Right kidney (tissue), 1 donor: ENCODE data around the gene L1CAM.
A peak's percentile ranks its signal among the peaks of the same experiment; 100 is the strongest.
"Not testable (repeated sequence)": the region's sequence is repeated elsewhere in the genome, so short reads cannot be mapped to it uniquely, and the experiment has no call there.

Source experiments
- DNase-seq: peaks from one replicate; pipeline ENCODE4 v3.0.0-alpha.2; 2016

Gene L1CAM

GRCh38 chrX:153828723-153829548, 57.0 kb downstream of the L1CAM start:
- peak; percentile 45 for DNase-seq

DNA sequence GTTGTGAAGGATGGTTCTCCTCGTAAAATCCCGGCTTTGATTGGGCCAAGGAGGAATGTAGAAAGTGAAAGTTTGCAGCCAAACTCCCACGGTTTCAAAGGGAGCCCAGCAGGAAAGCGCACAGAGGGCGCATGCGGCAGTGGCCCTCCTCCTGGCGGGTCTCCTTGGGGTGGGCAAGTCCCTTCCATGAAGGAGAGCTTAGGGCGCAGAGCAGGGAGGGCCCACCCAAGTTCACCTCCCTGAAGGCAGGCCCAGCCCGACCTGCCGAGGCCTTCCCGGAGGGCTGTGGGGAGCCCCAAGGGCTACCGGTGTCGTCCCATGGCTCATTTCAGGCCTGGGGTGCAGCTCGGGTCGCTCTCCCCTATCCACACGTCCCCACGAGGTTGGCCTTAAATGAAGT, 57.7 kb downstream of the L1CAM start:
- DNase-seq, result no peak

DNA sequence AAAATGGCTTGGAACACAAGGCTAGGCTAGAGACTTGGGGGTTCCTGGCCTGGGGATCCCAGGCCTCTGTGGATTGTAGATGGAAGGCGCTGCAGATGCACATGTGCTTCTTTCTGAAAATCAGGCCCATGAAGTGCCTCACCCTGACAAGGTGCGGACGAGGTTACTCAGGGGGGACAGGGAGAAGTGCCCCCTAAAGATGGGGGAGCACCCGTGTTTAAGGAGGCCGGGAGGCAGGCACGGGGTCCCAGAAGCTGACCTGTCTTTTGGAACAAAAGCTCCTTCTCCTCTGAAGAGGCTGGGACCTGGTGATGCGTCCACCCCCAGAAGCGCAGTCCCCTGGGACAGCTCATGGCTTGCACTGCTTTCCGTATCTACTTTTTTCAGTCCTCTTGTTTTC, 58.1 kb downstream of the L1CAM start:
- DNase-seq, result no peak

DNA sequence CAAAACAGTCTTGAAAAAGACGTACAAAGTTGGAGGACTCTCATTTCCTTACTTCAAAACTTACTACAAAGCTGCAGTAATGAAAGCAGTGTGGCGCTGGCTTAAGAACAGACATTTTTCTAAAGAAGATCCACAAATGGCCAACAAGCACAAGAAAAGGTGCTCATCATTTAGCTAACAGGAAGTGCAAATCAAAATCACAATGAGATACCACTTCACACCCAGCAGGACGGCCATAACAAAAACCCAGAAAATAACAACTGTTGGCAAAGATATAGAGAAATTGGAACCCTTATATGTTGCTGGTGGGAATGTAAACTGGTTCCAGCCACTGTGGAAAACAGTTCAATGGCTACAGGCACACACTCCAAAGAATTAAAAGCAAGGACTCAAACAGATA, 59.0 kb downstream of the L1CAM start:
- DNase-seq, result no peak

DNA sequence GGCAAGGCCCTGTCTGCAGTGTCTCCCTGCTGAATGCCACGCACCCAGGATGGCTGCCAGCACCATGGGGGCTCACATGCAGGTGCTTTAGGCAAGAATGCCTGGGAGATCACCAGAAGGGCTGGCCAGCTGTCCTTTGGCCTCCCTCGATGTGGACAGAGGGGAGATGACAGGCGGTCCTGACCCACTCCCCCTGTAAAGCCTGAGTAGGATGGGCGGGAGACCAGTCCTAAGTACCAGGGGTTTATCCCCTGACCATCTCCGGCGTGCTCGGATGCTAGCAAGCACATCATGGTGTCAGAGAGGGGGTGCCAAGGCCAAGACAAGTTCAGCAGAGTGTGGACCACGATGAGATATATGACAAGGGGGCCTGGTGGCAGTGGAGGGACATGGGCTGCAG, 60.9 kb downstream of the L1CAM start:
- DNase-seq, result no peak

- DNase-seq, result no peak
Observed at GRCh38 chrX:153824348-153824747, 61.6 kb downstream of the L1CAM start.

- DNase-seq, result no peak
Observed at GRCh38 chrX:153821066-153821465, 64.9 kb downstream of the L1CAM start.

DNA sequence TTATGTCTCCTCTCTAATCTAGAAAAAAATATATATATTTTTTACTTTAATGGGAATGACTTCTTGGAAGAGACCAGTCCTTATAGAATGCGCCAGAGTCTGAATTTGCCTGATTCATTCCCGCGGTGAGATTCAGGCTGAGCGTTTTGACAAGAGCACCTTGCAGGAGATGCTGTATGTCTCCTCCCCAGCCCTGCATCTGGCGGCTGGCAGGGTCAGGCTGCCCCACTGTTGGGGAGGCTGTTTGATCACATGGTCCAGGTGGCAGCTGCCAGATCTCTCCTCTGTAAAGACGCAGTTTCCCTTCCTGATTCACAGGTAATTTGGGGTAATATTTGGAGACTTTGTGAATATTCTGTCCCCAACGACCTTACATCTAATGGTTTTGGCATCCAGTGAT, 65.4 kb downstream of the L1CAM start:
- DNase-seq, result no peak

DNA sequence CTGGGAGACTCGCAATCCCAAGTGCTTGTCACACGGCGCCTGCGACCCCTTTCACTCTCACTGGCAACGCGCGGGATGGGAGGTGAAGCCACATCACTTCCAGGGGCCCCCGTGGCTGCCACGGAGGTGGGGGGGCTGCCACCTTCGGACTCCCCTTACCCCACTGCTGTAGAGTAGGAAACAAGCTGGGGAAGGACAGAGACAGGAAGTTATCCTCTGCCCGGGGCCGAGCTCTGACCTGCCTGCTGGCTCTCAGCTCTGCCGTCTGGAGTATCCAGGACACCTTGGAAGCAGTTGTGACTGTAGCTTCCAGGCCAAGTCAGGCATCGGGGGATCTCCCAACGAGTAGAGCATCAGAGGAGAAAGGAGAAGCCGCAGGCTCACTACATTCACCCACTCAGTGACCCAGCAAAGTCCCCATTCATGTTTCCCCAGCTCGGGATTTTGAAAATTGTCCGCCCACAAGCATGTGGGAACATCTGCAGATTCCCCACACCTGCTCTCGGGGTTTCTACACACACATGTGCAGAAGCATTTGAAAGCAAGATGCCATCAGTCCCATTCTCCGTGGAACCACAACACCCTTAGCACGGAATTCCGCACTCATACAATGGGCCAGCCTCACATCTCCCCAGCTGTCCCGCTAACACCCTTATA, 66.5 kb downstream of the L1CAM start:
- DNase-seq, result no peak

DNA sequence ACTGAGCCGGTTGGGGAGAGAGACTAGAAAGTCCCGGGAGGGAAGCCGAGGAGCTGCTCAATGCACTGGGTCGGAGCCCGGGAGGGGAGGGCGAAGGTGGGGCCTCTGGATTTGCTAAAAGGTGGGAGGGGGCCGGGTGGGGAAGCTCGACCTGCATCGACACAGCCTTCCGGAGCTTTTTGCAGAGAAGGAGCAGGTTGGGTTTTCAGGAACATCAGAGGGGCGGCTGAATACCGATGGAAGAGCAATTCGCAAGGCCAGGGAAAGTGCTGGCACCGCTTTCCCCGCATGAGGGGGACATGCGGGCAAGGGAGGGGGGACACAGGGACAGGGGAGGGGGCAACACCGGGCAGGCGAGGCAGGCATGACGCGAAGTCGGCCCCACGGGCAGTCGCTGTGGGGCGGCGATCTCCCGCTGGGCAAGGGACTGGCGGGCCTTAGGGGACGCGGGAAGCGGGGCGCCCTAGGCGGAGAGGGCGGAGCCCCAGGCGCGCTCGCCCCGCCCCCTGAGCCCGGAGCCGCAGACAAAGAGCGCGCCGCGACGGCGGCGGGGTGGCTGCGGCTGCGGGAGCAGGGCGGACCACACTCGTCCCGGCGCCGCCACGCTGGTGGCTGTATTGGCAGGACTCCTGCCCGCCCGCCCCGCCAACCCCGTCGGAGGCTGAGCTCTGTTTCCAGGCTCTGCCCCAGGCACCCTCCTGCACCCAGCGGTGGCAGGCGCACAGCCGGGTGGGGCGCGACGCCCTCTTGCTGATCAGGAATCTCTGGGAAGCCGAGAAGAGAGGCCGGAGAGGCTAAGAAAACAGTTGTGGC, 67.2 kb downstream of the L1CAM start:
- DNase-seq, result peak; percentile 74

GRCh38 chrX:153818064-153818463, 67.9 kb downstream of the L1CAM start:
- not testable (repeated sequence) for DNase-seq

DNA sequence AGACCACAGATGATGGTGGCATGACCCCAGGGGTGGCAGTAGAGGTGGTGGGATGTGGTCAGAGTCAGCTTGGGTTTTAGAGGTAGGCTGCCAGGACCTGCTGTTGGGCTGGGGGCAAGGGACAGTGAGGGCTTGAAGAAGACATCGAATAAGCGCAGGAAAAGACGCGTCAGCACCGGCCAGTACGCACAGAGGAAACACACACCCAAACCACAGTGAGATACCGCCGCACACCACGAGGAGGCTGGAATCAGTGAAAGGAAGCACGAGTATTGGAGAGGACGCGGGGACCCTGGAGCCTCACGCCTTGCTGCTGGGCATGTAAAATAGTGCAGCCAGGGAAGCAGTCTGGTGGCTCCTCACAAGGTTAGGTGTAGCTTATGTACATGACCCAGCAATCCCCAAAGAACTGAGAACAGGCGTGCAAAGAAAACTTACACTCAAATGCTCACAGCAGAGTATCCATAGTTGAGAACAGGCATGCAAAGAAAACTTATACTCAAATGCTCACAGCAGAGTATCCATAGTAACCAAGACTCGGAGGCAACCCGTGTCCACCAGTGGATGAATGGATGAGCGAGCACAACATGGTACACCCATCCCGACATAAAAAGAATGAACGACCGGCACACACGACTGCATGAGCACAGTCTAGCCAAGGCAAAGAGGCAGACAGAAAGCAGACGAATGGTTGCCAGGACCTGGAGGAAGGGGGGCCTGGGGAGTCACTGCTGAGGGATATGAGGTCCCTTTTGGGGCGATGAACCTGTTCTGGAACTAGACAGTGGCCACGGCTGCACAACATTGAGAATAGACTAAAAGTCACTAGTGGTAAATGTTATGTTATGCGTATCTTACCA, 68.9 kb downstream of the L1CAM start:
- no peak for DNase-seq

- no peak for DNase-seq
Observed at GRCh38 chrX:153814591-153815315, 71.2 kb downstream of the L1CAM start.

GRCh38 chrX:153813161-153813560, 72.8 kb downstream of the L1CAM start:
- DNase-seq, result no peak

DNA sequence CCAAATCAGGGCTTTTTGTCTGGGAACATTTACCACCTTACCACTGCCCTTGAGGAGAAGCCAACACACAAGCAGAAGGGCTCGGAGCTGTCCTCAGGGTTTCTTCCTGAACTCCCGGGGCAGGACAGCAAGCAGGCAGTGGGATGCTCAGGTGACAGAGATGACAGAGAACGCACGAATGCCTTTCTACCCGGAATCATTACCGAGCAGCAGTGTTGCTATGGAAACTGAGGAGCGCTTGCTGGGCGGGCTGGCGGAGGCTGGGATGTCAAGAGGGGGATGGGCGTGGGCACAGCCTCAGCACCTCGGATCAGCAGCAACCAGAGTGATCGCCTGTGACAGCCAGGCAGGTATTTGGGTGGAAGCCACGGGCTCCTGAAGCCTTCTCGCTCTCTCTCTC, 73.8 kb downstream of the L1CAM start:
- DNase-seq, result no peak
